ENCODE data around the gene HSF2.
"Not testable (repeated sequence)": the region's sequence is repeated elsewhere in the genome, so short reads cannot be mapped to it uniquely, and the experiment has no call there.

HSF2 gene

DNA sequence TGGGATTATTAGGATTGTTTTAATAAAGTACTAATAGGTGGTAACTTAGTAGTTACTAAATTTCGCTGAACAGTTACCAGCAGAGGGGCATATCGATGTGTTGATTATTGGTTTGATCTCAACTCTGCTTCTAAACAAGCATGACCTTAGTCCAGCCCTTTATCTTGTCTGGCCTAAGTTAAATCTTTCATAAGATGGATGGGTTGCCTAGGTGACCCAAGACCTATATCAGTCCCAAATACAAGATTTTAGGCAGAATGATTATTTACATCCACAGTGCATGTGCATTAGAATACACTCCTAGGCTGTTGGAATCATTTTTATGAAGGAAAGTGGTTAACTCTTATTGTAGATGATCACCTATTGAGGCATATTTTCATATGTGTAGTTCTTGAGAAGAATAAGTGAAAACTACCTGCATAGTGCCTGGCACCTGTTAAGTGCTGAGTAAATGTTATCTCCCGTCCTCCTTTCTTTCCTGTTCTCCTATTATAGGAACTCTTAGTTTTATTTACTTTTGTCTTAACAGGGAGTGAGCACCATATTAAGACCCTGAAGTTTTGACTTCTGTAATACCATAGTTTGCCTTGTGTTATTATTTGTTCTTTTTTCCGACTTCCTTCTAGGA, 1.1 kb downstream of the HSF2 start:
- no peak for DNase-seq

- DNase-seq = no peak
Measured at GRCh38 chr6:122401104-122401503, 1.7 kb downstream of the HSF2 start.

- DNase-seq = no peak
Measured at GRCh38 chr6:122404444-122404843, 5.0 kb downstream of the HSF2 start.

DNA sequence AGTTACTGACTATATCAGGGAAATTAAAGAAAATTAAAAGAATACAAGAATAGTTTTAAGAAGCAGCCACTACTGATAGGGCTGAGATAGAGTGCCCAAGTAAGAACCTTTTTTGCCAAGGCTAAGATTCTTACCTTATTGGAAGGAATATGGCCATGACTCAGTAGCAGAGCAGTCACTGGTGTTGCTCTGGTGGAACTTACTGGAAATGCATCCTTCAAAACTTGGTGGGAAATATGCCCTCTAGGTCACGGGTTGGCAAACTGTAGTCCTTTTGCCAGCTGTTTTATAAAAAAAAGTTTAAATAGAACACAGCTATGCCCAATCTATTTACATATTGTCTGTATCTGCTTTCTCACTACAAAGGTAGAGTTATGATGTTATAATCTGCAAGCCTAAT, 6.0 kb downstream of the HSF2 start:
- DNase-seq = no peak

GRCh38 chr6:122406187-122406586, 6.7 kb downstream of the HSF2 start:
- no peak for DNase-seq

GRCh38 chr6:122407712-122408111, 8.3 kb downstream of the HSF2 start:
- DNase-seq = no peak

DNA sequence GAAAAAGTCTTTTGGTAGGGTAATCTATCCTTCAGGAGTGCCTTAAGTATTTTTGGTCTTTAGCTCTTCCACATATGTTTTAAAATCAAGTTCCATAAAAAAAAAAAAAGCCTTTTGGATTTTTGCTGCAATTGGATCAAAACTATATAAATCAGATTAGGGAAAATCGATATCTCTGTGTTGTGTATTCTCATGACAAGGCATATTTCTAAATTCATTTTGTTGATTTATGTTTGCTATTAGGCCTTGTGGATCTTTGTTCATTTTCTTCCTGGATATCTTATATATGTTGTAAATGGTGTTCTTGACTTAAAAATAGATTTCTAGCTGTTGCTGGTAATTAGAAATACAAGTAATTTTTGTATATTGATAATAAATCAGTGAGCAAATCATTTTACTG, 8.8 kb downstream of the HSF2 start:
- DNase-seq = no peak

- no peak for DNase-seq
Measured at GRCh38 chr6:122408702-122409458, 9.4 kb downstream of the HSF2 start.

- DNase-seq = no peak
Measured at GRCh38 chr6:122412001-122412400, 12.5 kb downstream of the HSF2 start.

DNA sequence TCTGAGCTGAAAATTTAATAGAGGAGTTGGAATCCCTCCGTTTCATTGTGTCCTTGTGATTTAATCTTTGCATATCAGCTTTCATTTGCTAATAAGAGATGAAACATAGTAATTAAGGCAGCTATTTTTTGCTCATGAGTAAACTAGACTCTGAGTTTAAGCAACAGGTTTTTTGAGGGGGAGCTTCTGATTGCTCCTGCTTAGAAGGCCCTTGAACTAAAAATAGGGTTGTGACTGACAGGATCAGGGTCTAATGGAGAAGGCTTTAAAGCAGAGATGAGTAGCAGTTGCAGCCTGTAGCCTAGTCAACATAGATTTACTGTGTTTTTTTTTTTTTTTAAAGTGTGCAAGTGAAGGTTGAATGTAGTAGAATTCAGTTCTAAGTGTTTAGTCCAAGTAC, 17.4 kb downstream of the HSF2 start:
- DNase-seq = no peak

GRCh38 chr6:122422003-122422402, 22.6 kb downstream of the HSF2 start:
- no peak for DNase-seq

DNA sequence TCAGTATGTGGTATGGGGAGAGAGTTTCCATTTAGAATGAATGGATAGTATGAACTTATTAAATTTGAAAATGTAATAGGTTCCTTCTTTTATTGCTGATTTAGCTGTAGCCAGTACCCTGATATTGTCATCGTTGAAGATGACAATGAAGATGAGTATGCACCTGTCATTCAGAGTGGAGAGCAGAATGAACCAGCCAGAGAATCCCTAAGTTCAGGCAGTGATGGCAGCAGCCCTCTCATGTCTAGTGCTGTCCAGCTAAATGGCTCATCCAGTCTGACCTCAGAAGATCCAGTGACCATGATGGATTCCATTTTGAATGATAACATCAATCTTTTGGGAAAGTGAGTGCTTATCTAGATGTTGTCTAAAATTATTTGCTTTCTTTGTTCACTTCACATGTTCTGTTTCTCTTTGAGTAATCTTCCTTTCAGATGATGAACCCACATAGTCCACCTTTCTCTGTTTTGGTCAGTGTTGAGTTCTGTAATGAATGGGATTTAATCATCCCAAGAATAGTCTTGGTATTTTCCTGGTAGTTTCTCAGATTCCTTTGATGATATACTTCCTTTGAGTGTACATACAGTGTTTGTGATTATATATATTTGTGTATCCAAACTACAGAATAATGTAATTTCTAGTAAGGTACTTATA, 23.3 kb downstream of the HSF2 start:
- no peak for DNase-seq

DNA sequence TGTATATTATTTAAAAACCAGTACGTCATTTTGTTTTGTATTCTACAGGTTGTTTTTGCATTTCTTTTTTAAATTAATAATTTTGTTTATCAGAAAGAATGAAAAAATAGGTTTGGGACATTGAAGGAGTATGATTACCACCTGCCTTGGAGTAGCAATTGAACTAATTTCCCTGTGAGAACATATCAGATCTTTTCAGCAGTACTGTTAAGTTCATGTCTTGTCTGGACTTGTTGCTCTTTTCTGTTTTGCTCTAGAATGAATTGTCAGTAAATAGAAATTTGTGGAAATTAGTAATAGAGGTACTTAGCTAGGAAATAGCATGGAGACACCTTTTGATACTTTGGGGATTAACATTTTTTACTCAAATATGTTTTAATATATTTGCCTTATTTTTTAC, 24.3 kb downstream of the HSF2 start:
- no peak for DNase-seq

DNA sequence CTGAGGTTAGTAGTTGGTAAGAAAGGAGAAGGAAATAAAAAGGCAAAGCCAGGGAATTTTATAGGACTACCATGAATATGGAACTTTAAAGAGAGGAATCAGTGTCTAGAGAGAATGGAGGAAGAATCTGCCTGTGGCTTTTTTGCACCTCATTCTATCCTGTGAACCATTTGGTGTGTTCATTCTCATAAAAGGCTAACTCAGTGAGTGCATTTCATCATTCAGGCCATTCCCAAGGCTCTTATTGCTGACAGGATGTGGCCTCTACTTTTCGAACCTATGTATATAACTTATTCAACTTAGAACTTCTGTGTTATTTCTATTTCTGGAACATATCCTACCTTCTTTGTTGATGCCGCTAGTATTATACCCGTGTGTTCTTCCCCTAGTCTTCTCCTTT, 27.1 kb downstream of the HSF2 start:
- DNase-seq = no peak

- DNase-seq = no peak
Measured at GRCh38 chr6:122428781-122429180, 29.3 kb downstream of the HSF2 start.

DNA sequence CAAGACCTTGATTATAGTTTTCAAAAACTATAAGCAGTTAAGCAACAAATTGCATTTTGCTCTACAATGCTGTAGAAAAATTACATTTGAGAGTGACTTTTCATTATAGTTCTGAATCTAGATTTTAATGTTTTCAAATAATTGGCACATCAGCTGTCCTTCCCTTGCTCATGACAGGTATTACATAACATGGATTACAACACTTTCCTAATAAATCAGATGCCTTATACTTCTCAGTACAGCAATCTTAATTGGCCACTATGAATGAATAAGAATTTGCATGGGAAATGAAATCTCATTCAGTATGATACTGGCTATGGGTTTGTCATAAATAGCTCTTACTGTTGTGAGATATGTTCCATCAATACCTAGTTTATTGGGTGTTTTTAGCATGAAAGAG, 29.9 kb downstream of the HSF2 start:
- no peak for DNase-seq

GRCh38 chr6:122431780-122432179, 32.3 kb downstream of the HSF2 start:
- DNase-seq = no peak

- DNase-seq = no peak
Measured at GRCh38 chr6:122432816-122433215, 33.4 kb downstream of the HSF2 start.

DNA sequence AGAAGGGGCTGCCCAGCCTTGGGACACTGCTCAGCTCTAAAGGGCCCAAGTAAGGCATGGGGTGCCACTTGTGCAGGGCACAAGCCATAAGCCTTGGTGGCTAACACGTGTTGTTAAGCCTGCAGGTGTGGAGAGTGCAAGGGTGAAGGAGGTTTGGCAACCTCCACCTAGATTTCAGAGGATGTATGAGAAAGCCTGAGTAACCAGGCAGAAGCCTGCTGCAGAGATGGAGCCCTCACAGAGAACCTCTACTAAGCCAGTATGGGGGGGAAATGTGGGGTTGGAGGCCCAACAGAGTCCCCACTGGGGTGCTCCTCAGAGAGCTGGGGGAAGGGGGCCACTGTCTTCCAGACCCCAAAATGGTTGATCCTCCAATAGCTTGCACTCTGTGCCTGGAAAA, 39.5 kb downstream of the HSF2 start:
- DNase-seq = no peak

DNA sequence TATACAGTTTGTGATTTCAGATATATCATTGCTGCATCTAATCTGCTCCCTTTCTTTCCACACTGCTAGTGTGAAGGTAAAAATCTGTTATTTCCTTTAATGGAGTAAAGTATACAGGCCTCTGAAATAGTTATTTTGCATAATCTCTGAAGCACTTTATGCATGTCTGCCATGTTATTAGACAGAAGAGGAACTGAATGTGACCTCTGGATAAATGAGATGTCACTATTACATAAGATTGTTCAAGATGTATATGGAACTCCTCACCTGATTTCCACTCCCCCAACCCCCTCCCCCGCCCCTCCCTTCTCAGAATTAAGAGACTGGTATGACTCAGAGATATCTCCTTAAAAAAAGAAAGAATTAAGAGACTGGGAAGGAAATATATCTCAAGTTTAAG, 45.8 kb downstream of the HSF2 start:
- no peak for DNase-seq

DNA sequence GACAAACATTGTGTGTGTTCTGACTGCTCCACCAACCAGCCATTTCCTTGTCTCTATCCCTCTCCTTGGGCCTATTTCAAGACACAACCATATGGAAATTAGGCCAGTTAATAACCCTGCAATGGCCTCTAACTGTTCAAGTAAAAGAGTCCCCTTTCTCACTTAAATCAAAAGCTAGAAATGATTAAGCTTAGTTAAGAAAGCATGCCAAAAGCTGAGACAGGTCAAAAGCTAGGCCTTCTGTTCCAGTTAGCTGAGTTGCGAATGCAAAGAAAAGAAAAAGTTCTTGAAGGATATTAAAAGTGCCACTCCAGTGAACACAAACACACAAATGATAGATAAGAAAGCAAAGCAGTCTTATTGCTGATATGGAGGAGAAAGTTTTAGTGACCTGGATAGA, 49.6 kb downstream of the HSF2 start:
- DNase-seq = no peak

GRCh38 chr6:122452509-122452908, 53.1 kb downstream of the HSF2 start:
- no peak for DNase-seq

GRCh38 chr6:122454673-122455072, 55.2 kb downstream of the HSF2 start:
- no peak for DNase-seq

GRCh38 chr6:122455116-122455515, 55.7 kb downstream of the HSF2 start:
- not testable (repeated sequence) for DNase-seq
